Measurements from ENCODE around the gene CDKN2B-AS1.

The CDKN2B-AS1 gene

GRCh38 chr9:22088053-22088716 is 93.6 kb downstream of the CDKN2B-AS1 start:
- no peak overlapping the region for H3K4me3 ChIP-seq (ENCODE audit: low read length)
- no peak overlapping the region for H3K27ac ChIP-seq (ENCODE audit: low read length)
- WGBS (ENCODE audit: insufficient coverage, insufficient read length): no CpG with 5 or more reads among the region's 5 CpGs

GRCh38 chr9:22088717-22089061 is 94.1 kb downstream of the CDKN2B-AS1 start:
- H3K9me3 ChIP-seq (ENCODE audit: control insufficient read depth, insufficient read depth, low read length): no peaks in the 10 kb centered on the region
- DNase-seq (ENCODE audit: low read depth, low spot score): no peak
- no peaks in the 10 kb centered on the region for H3K27me3 ChIP-seq (ENCODE audit: control insufficient read depth, insufficient read depth, low read length)
- no peak overlapping the region for H3K27ac ChIP-seq (ENCODE audit: low read length)
- no peaks in the 10 kb centered on the region for H3K36me3 ChIP-seq (ENCODE audit: control insufficient read depth, insufficient read depth, low read length)
- WGBS (ENCODE audit: insufficient coverage, insufficient read length): no CpG with 5 or more reads among the region's 1 CpG
- no peak overlapping the region for H3K4me3 ChIP-seq (ENCODE audit: low read length)
- no peaks in the 10 kb centered on the region for H3K4me1 ChIP-seq (ENCODE audit: control insufficient read depth, insufficient read depth, low read length)

More at GRCh38 chr9:22088053-22088716, 93.6 kb downstream of the CDKN2B-AS1 start:
- Histone ChIP-seq H3K27me3 (ENCODE audit: control insufficient read depth, insufficient read depth, low read length) (no peaks in the 10 kb centered on the region), H3K36me3 (ENCODE audit: control insufficient read depth, insufficient read depth, low read length) (no peaks in the 10 kb centered on the region), H3K9me3 (ENCODE audit: control insufficient read depth, insufficient read depth, low read length) (no peaks in the 10 kb centered on the region), H3K4me1 (ENCODE audit: control insufficient read depth, insufficient read depth, low read length) (no peaks in the 10 kb centered on the region)
- DNase-seq (ENCODE audit: low read depth, low spot score): no peak

- WGBS (ENCODE audit: insufficient coverage, insufficient read length): no CpG with 5 or more reads among the region's 1 CpG
- no peaks in the 10 kb centered on the region for H3K36me3 ChIP-seq (ENCODE audit: control insufficient read depth, insufficient read depth, low read length)
- H3K4me1 ChIP-seq (ENCODE audit: control insufficient read depth, insufficient read depth, low read length): no peaks in the 10 kb centered on the region
- H3K27me3 ChIP-seq (ENCODE audit: control insufficient read depth, insufficient read depth, low read length): no peaks in the 10 kb centered on the region
- no peaks in the 10 kb centered on the region for H3K9me3 ChIP-seq (ENCODE audit: control insufficient read depth, insufficient read depth, low read length)
- DNase-seq (ENCODE audit: low read depth, low spot score): no peak
- H3K27ac ChIP-seq (ENCODE audit: low read length): no peak overlapping the region
- H3K4me3 ChIP-seq (ENCODE audit: low read length): no peak overlapping the region
Observed at GRCh38 chr9:22097707-22098106, 103.1 kb downstream of the CDKN2B-AS1 start.

- H3K9me3 ChIP-seq (ENCODE audit: control insufficient read depth, insufficient read depth, low read length): no peaks in the 10 kb centered on the region
- no peak overlapping the region for H3K4me3 ChIP-seq (ENCODE audit: low read length)
- WGBS (ENCODE audit: insufficient coverage, insufficient read length): no CpG with 5 or more reads among the region's 3 CpGs
- DNase-seq (ENCODE audit: low read depth, low spot score): no peak
- no peak overlapping the region for H3K27ac ChIP-seq (ENCODE audit: low read length)
- H3K27me3 ChIP-seq (ENCODE audit: control insufficient read depth, insufficient read depth, low read length): no peaks in the 10 kb centered on the region
- no peaks in the 10 kb centered on the region for H3K36me3 ChIP-seq (ENCODE audit: control insufficient read depth, insufficient read depth, low read length)
- no peaks in the 10 kb centered on the region for H3K4me1 ChIP-seq (ENCODE audit: control insufficient read depth, insufficient read depth, low read length)
Observed at GRCh38 chr9:22098643-22099332, 104.2 kb downstream of the CDKN2B-AS1 start.

- no CpG with 5 or more reads among the region's 2 CpGs for WGBS (ENCODE audit: insufficient coverage, insufficient read length)
- Histone ChIP-seq H3K36me3 (ENCODE audit: control insufficient read depth, insufficient read depth, low read length) (no peaks in the 10 kb centered on the region), H3K27ac (ENCODE audit: low read length) (no peak overlapping the region), H3K4me1 (ENCODE audit: control insufficient read depth, insufficient read depth, low read length) (no peaks in the 10 kb centered on the region), H3K9me3 (ENCODE audit: control insufficient read depth, insufficient read depth, low read length) (no peaks in the 10 kb centered on the region), H3K4me3 (ENCODE audit: low read length) (no peak overlapping the region), H3K27me3 (ENCODE audit: control insufficient read depth, insufficient read depth, low read length) (no peaks in the 10 kb centered on the region)
- DNase-seq (ENCODE audit: low read depth, low spot score): no peak
Observed at GRCh38 chr9:22100626-22101025, 106.0 kb downstream of the CDKN2B-AS1 start.

GRCh38 chr9:22102146-22103053 is 107.8 kb downstream of the CDKN2B-AS1 start:
- no CpG with 5 or more reads among the region's 4 CpGs for WGBS (ENCODE audit: insufficient coverage, insufficient read length)

GRCh38 chr9:22103685-22104575 is 109.3 kb downstream of the CDKN2B-AS1 start:
- H3K27me3 ChIP-seq (ENCODE audit: control insufficient read depth, insufficient read depth, low read length): no peaks in the 10 kb centered on the region
- no peak overlapping the region for H3K4me3 ChIP-seq (ENCODE audit: low read length)
- no CpG with 5 or more reads among the region's 4 CpGs for WGBS (ENCODE audit: insufficient coverage, insufficient read length)
- H3K27ac ChIP-seq (ENCODE audit: low read length): no peak overlapping the region
- no peak for DNase-seq (ENCODE audit: low read depth, low spot score)
- H3K4me1 ChIP-seq (ENCODE audit: control insufficient read depth, insufficient read depth, low read length): no peaks in the 10 kb centered on the region
- no peaks in the 10 kb centered on the region for H3K36me3 ChIP-seq (ENCODE audit: control insufficient read depth, insufficient read depth, low read length)
- H3K9me3 ChIP-seq (ENCODE audit: control insufficient read depth, insufficient read depth, low read length): no peaks in the 10 kb centered on the region

More at GRCh38 chr9:22102146-22103053, 107.8 kb downstream of the CDKN2B-AS1 start:
- no peaks in the 10 kb centered on the region for H3K36me3 ChIP-seq (ENCODE audit: control insufficient read depth, insufficient read depth, low read length)
- H3K4me3 ChIP-seq (ENCODE audit: low read length): no peak overlapping the region
- H3K9me3 ChIP-seq (ENCODE audit: control insufficient read depth, insufficient read depth, low read length): no peaks in the 10 kb centered on the region
- H3K4me1 ChIP-seq (ENCODE audit: control insufficient read depth, insufficient read depth, low read length): no peaks in the 10 kb centered on the region
- H3K27ac ChIP-seq (ENCODE audit: low read length): no peak overlapping the region
- no peaks in the 10 kb centered on the region for H3K27me3 ChIP-seq (ENCODE audit: control insufficient read depth, insufficient read depth, low read length)
- DNase-seq (ENCODE audit: low read depth, low spot score): no peak

- no peaks in the 10 kb centered on the region for H3K27me3 ChIP-seq (ENCODE audit: control insufficient read depth, insufficient read depth, low read length)
- H3K4me3 ChIP-seq (ENCODE audit: low read length): no peak overlapping the region
- no peak overlapping the region for H3K27ac ChIP-seq (ENCODE audit: low read length)
- no peaks in the 10 kb centered on the region for H3K4me1 ChIP-seq (ENCODE audit: control insufficient read depth, insufficient read depth, low read length)
- H3K9me3 ChIP-seq (ENCODE audit: control insufficient read depth, insufficient read depth, low read length): no peaks in the 10 kb centered on the region
- no peak for DNase-seq (ENCODE audit: low read depth, low spot score)
- no peaks in the 10 kb centered on the region for H3K36me3 ChIP-seq (ENCODE audit: control insufficient read depth, insufficient read depth, low read length)
- no CpG with 5 or more reads among the region's 4 CpGs for WGBS (ENCODE audit: insufficient coverage, insufficient read length)
Observed at GRCh38 chr9:22105005-22105722, 110.6 kb downstream of the CDKN2B-AS1 start.

- WGBS (ENCODE audit: insufficient coverage, insufficient read length): no CpG with 5 or more reads among the region's 6 CpGs
Observed at GRCh38 chr9:22107202-22108045, 112.8 kb downstream of the CDKN2B-AS1 start.

More at GRCh38 chr9:22107202-22108045, 112.8 kb downstream of the CDKN2B-AS1 start:
- H3K9me3 ChIP-seq (ENCODE audit: control insufficient read depth, insufficient read depth, low read length): no peaks in the 10 kb centered on the region
- no peak overlapping the region for H3K27ac ChIP-seq (ENCODE audit: low read length)
- no peak for DNase-seq (ENCODE audit: low read depth, low spot score)
- H3K4me3 ChIP-seq (ENCODE audit: low read length): no peak overlapping the region
- H3K36me3 ChIP-seq (ENCODE audit: control insufficient read depth, insufficient read depth, low read length): no peaks in the 10 kb centered on the region
- no peaks in the 10 kb centered on the region for H3K27me3 ChIP-seq (ENCODE audit: control insufficient read depth, insufficient read depth, low read length)
- no peaks in the 10 kb centered on the region for H3K4me1 ChIP-seq (ENCODE audit: control insufficient read depth, insufficient read depth, low read length)

Data from iPS DF 6.9 (cell line).